Loucy (cell line): ENCODE data around the gene CDKN2B-AS1.

Experiments used
- CTCF ChIP-seq: fragments of 200-600 bp; sonication (generic); conservative IDR thresholded peaks from 2 replicates; pipeline ENCODE4 v1.5.1; 2014; ENCODE audit warnings: mild to moderate bottlenecking, antibody characterized with exemption, low read length
- EZH2phosphoT487 ChIP-seq: fragments of 200-600 bp; IDR thresholded peaks from 2 replicates; pipeline ENCODE4 v1.6.1; 2018; ENCODE audit warnings: antibody characterized with exemption, mild to moderate bottlenecking, moderate library complexity, borderline replicate concordance

GRCh38 chr9:22117511-22118384 lies 123.2 kb downstream of the CDKN2B-AS1 start:
- TF ChIP-seq CTCF (no peak), EZH2phosphoT487 (no peak)
